IMR-90 (cell line): ENCODE results near the gene MB21D2. TPM values are rescaled to one million over a fixed set of nuclear protein-coding genes. Genes with fewer than 3 reads are reported as not detected.

Source experiments
- ATAC-seq: fragments of 200-7000 bp; cut with Tn5 transposase; 2 replicates; pipeline ENCODE4 v1.9.1; 2020; ENCODE audit warnings: low read depth, mild to moderate bottlenecking, moderate library complexity
- BruUV-seq: library from RNA; stranded (reverse); fragments of 400-500 nt; replicated peaks from 2 replicates; lab custom pipeline; 2021; lab: Mats Ljungman, UMichigan
- CTCF ChIA-PET: fragments of 300-600 bp; formaldehyde crosslinking; extraction: SDS; loops from one replicate; lab custom pipeline; 2021; ENCODE audit warnings: antibody characterized with exemption; lab: Yijun Ruan, JAX
- POLR2A ChIA-PET: fragments of 300-600 bp; sonication (Branson Sonifier 250); formaldehyde crosslinking; loops from one replicate; lab custom pipeline; 2022; ENCODE audit warnings: antibody characterized with exemption; ENCODE audit not compliant: unreplicated experiment; lab: Charles Lee
- DNase-seq: peaks from one replicate; pipeline ENCODE4 v3.0.0; 2013
- H2AFZ ChIP-seq: replicated peaks from 2 replicates; pipeline ENCODE3; 2013; ENCODE audit warnings: low read length, mild to moderate bottlenecking; ENCODE audit not compliant: poor library complexity
- H2AK5ac ChIP-seq: 2 replicates; pipeline ENCODE4 v1.6.1; 2013; ENCODE audit warnings: low read depth, low read length, inconsistent platforms
- H2AK9ac ChIP-seq: replicated peaks from 2 replicates; pipeline ENCODE3; 2013; ENCODE audit warnings: mild to moderate bottlenecking, low read depth, low read length, moderate library complexity; ENCODE audit not compliant: poor library complexity
- H2BK120ac ChIP-seq: 2 replicates; pipeline ENCODE4 v1.6.1; 2013; ENCODE audit warnings: low read depth, low read length, inconsistent platforms
- H2BK15ac ChIP-seq: 3 replicates; pipeline ENCODE4 v1.6.1; 2013; ENCODE audit warnings: low read depth, low read length, inconsistent platforms
- H2BK20ac ChIP-seq: 2 replicates; pipeline ENCODE4 v1.6.1; 2013; ENCODE audit warnings: low read depth, mild to moderate bottlenecking, inconsistent platforms, low read length, moderate library complexity
- H2BK5ac ChIP-seq: 2 replicates; pipeline ENCODE4 v1.6.1; 2013; ENCODE audit warnings: mild to moderate bottlenecking, low read depth, low read length, inconsistent platforms; ENCODE audit not compliant: poor library complexity, severe bottlenecking
- H3K14ac ChIP-seq: replicated peaks from 2 replicates; pipeline ENCODE4 v1.6.1; 2013; ENCODE audit warnings: low read depth, low read length, inconsistent platforms
- H3K18ac ChIP-seq: 2 replicates; pipeline ENCODE4 v1.6.1; 2013; ENCODE audit warnings: low read depth, low read length, control low read depth
- H3K23ac ChIP-seq: 2 replicates; pipeline ENCODE4 v1.6.1; 2013; ENCODE audit warnings: low read depth, low read length, inconsistent platforms
- H3K27ac ChIP-seq: 2 replicates; pipeline ENCODE4 v1.5.1; 2013; ENCODE audit warnings: mild to moderate bottlenecking, control low read depth, low read length; ENCODE audit not compliant: insufficient read depth
- H3K27me3 ChIP-seq: 2 replicates; pipeline ENCODE4 v1.6.1; 2013; ENCODE audit warnings: low read length; ENCODE audit not compliant: control insufficient read depth, insufficient read depth
- H3K36me3 ChIP-seq: 2 replicates; pipeline ENCODE4 v1.6.1; 2013; ENCODE audit warnings: low read length, mixed read lengths; ENCODE audit not compliant: control insufficient read depth, insufficient read depth
- H3K4ac ChIP-seq: 2 replicates; pipeline ENCODE4 v1.6.1; 2013; ENCODE audit warnings: low read depth, low read length, inconsistent platforms
- H3K4me1 ChIP-seq: 2 replicates; pipeline ENCODE4 v1.6.1; 2013; ENCODE audit warnings: low read length, mixed read lengths; ENCODE audit not compliant: control insufficient read depth, insufficient read depth
- H3K4me2 ChIP-seq: 2 replicates; pipeline ENCODE4 v1.6.1; 2013; ENCODE audit warnings: low read depth, mild to moderate bottlenecking, control low read depth, low read length, moderate library complexity
- H3K4me3 ChIP-seq: 2 replicates; pipeline ENCODE4 v1.5.1; 2013; ENCODE audit warnings: low read depth, mild to moderate bottlenecking, control low read depth, low read length, moderate library complexity; ENCODE audit not compliant: insufficient read depth
- H3K56ac ChIP-seq: 2 replicates; pipeline ENCODE4 v1.6.1; 2013; ENCODE audit warnings: low read length, inconsistent platforms; ENCODE audit not compliant: insufficient read depth; ENCODE audit errors: extremely low read depth
- H3K79me1 ChIP-seq, 2 experiments: 2 replicates each; pipeline ENCODE4 v1.6.1; 2013; ENCODE audit warnings: low read length in 2 of 2, inconsistent platforms in 1 of 2, low read depth in 1 of 2
- H3K9ac ChIP-seq: 2 replicates; pipeline ENCODE4 v1.6.1; 2013; ENCODE audit warnings: low read depth, low read length, control low read depth
- H3K9me1 ChIP-seq: 2 replicates; pipeline ENCODE4 v1.6.1; 2013; ENCODE audit warnings: low read length, inconsistent platforms; ENCODE audit not compliant: insufficient read depth
- H3K9me3 ChIP-seq: 2 replicates; pipeline ENCODE4 v1.6.1; 2013; ENCODE audit warnings: low read length; ENCODE audit not compliant: control insufficient read depth, insufficient read depth
- H4K20me1 ChIP-seq: 2 replicates; pipeline ENCODE4 v1.6.1; 2013; ENCODE audit warnings: low read length, inconsistent platforms; ENCODE audit not compliant: insufficient read depth
- H4K5ac ChIP-seq: 2 replicates; pipeline ENCODE4 v1.6.1; 2013; ENCODE audit warnings: mild to moderate bottlenecking, low read depth, low read length, control low read depth
- H4K8ac ChIP-seq, 2 experiments: 2 replicates each; pipeline ENCODE4 v1.6.1; 2013; ENCODE audit warnings: low read depth in 2 of 2, low read length in 2 of 2, control low read depth in 1 of 2, inconsistent platforms in 1 of 2
- H4K91ac ChIP-seq: 2 replicates; pipeline ENCODE4 v1.6.1; 2013; ENCODE audit warnings: low read depth, low read length, inconsistent platforms; ENCODE audit not compliant: insufficient read depth
- BHLHE40 ChIP-seq: fragments of 150-350 bp; IDR thresholded peaks from 2 replicates; pipeline ENCODE4 v1.6.1; 2016; ENCODE audit warnings: mild to moderate bottlenecking, low read depth, low read length
- CEBPB ChIP-seq: IDR thresholded peaks from 2 replicates; pipeline ENCODE4 v1.6.1; 2012; ENCODE audit warnings: low read depth, low read length, improper control_type of control experiment
- CHD1 ChIP-seq: IDR thresholded peaks from 2 replicates; pipeline ENCODE4 v1.6.1; 2012; ENCODE audit warnings: low read depth, low read length, improper control_type of control experiment
- CTCF ChIP-seq: conservative IDR thresholded peaks from 2 replicates; pipeline ENCODE4 v1.5.1; 2012; ENCODE audit warnings: mild to moderate bottlenecking, low read depth, low read length, improper control_type of control experiment
- FOS ChIP-seq: fragments of 150-350 bp; IDR thresholded peaks from 2 replicates; pipeline ENCODE4 v1.6.1; 2016; ENCODE audit warnings: low read depth, low read length
- MAZ ChIP-seq: IDR thresholded peaks from 2 replicates; pipeline ENCODE4 v1.6.1; 2012; ENCODE audit warnings: low read depth, mild to moderate bottlenecking, low read length, improper control_type of control experiment, moderate library complexity, borderline replicate concordance
- MXI1 ChIP-seq: IDR thresholded peaks from 2 replicates; pipeline ENCODE4 v1.6.1; 2012; ENCODE audit warnings: low read depth, mild to moderate bottlenecking, low read length, moderate library complexity, borderline replicate concordance
- RAD21 ChIP-seq: IDR thresholded peaks from 2 replicates; pipeline ENCODE4 v1.6.1; 2012; ENCODE audit warnings: low read length, improper control_type of control experiment
- RFX5 ChIP-seq: IDR thresholded peaks from 2 replicates; pipeline ENCODE4 v1.8.0; 2012; ENCODE audit warnings: low read depth, mild to moderate bottlenecking, low read length, moderate library complexity
- SMC3 ChIP-seq: fragments of 150-350 bp; IDR thresholded peaks from 2 replicates; pipeline ENCODE4 v1.6.1; 2016; ENCODE audit warnings: low read depth, mild to moderate bottlenecking, antibody characterized with exemption, low read length, moderate library complexity
- WGBS, 2 experiments: methylation state at CpG; one replicate each; pipeline versions ENCODE4 v1.1.5 to v1.1.7; 2013; ENCODE audit warnings: missing lambda C conversion rate in 2 of 2; ENCODE audit not compliant: insufficient read length in 1 of 2; ENCODE audit errors: extremely low coverage in 2 of 2; 5-methylcytosine and 5-hydroxymethylcytosine counted together
- dilution Hi-C: fragments of 300-500 bp; cut with HindIII; formaldehyde crosslinking; loops from one replicate; pipeline ENCODE4 v1.14.3; 2018; ENCODE audit warnings: low sequenced_read_pairs; ENCODE audit not compliant: unreplicated experiment
- in situ Hi-C: fragments of 300-500 bp; cut with MboI; formaldehyde crosslinking; loops from 3 replicates; pipeline ENCODE4 v1.14.3; 2019; ENCODE audit warnings: low sequenced_read_pairs, inconsistent platforms, mixed read lengths
- intact Hi-C: fragments of 100-400 bp; cut with micrococcal nuclease; formaldehyde crosslinking; loops from 2 replicates; pipeline ENCODE4 v1.10.0; 2022
- polyA plus RNA-seq, 3 experiments: library from polyadenylated mRNA; depleted of rRNA; stranded (reverse); fragments of >200 nt; gene quantifications; 2 replicates each; pipeline ENCODE4 v1.2.3, GENCODE V29; 2012; ENCODE audit warnings: low replicate concordance in 1 of 3
- total RNA-seq: library from RNA; depleted of rRNA; stranded (reverse); fragments of >200 nt; gene quantifications from 2 replicates; pipeline ENCODE4 v1.2.3, GENCODE V29; 2012

MB21D2 gene
- total and polyA plus RNA-seq, 2 of the 4 experiments (the other 2 are of a cell fraction), result 13.6 to 44.8 TPM

- ATAC-seq, result no peak
- H3K4me2 ChIP-seq, result no peak overlapping the region
Measured at GRCh38 chr3:192884777-192885773, 32.6 kb downstream of the MB21D2 start.

More at GRCh38 chr3:192884777-192885773, 32.6 kb downstream of the MB21D2 start:
- H2AFZ ChIP-seq, result no peak overlapping the region
- H2AK5ac ChIP-seq, result peak overlapping the region; percentile 98
- peaks cover 34 to 60% of the 10 kb centered on the region in 2 experiments for H3K79me1 ChIP-seq
- H2BK20ac ChIP-seq, result peak overlapping the region; percentile 91
- POLR2A ChIA-PET, result no interaction called here
- H3K27ac ChIP-seq, result peak overlapping the region; percentile 80
- peak overlapping the region; percentile 75 for H2AK9ac ChIP-seq
- peak overlapping the region; percentile 43; the same call in 1 of the 2 replicates for H3K56ac ChIP-seq
- CTCF ChIA-PET, result no interaction called here
- intact Hi-C loops, result no loop called here
- peak overlapping the region; percentile 86 for H3K23ac ChIP-seq
- H4K8ac ChIP-seq, result peak overlapping the region; percentile 86 to 88
- H4K5ac ChIP-seq, result peak overlapping the region; percentile 71
- peaks cover 22% of the 10 kb centered on the region for H3K9me1 ChIP-seq
- in situ Hi-C loops, result loop anchor here (25.0 kb wide), 1 partner anchor 1548 kb away; the partner anchor contains the start of genes CCDC50 and UTS2B
- H2BK5ac ChIP-seq, result peak overlapping the region; percentile 78
- no peak overlapping the region for H3K4me3 ChIP-seq
- no peak for TF ChIP-seq MAZ
- TF ChIP-seq RFX5, result no peak
- no peak for TF ChIP-seq FOS
- TF ChIP-seq BHLHE40, result no peak
- no peak for TF ChIP-seq SMC3
- TF ChIP-seq MXI1, result no peak
- TF ChIP-seq CEBPB, result no peak
- TF ChIP-seq RAD21, result no peak
- no peak for TF ChIP-seq CTCF
- no peak for TF ChIP-seq CHD1
- no peaks in the 10 kb centered on the region for H3K36me3 ChIP-seq
- no TSS peak for BruUV-seq
- dilution Hi-C loops, result no loop called here
- DNase-seq, result peak; percentile 72
- WGBS, 2 experiments, result 100% methylated on average over 1 of the region's 8 CpGs; no CpG with 5 or more reads in 1 of the 2 experiments
- H3K9ac ChIP-seq, result no peak overlapping the region
- H2BK120ac ChIP-seq, result peak overlapping the region; percentile 92
- peak overlapping the region; percentile 84 for H3K18ac ChIP-seq
- no peaks in the 10 kb centered on the region for H4K20me1 ChIP-seq
- H3K9me3 ChIP-seq, result no peaks in the 10 kb centered on the region
- peaks cover 26% of the 10 kb centered on the region for H3K4me1 ChIP-seq
- peak overlapping the region; percentile 88 for H4K91ac ChIP-seq
- peak overlapping the region; percentile 90; the same call in 2 of the 3 replicates for H2BK15ac ChIP-seq
- peak overlapping the region; percentile 89 for H3K14ac ChIP-seq
- no peaks in the 10 kb centered on the region for H3K27me3 ChIP-seq
- H3K4ac ChIP-seq, result peak overlapping the region; percentile 93
